ENCODE measurements around the gene PPP1R12C.

GRCh38 chr19:55149078-55150003 is 31.9 kb upstream of the PPP1R12C start, which contains the start of gene TNNT1:
- TF ChIP-seq POLR2AphosphoS5 (IDR thresholded peaks at IDR 0.05) = no peak
- TF ChIP-seq CTCF (IDR thresholded peaks at IDR 0.05) = no peak
- no peak for TF ChIP-seq POLR2A (IDR thresholded peaks at IDR 0.05)

Measured in breast epithelium (tissue), 3 donors.